SW 1271 (cell line): ENCODE data around the gene ZNF341.

Experiments used
- DNase-seq, 2 experiments: peaks; one replicate each; lab custom pipeline; 2025; lab: John Stamatoyannopoulos, UW

The ZNF341 gene

DNA sequence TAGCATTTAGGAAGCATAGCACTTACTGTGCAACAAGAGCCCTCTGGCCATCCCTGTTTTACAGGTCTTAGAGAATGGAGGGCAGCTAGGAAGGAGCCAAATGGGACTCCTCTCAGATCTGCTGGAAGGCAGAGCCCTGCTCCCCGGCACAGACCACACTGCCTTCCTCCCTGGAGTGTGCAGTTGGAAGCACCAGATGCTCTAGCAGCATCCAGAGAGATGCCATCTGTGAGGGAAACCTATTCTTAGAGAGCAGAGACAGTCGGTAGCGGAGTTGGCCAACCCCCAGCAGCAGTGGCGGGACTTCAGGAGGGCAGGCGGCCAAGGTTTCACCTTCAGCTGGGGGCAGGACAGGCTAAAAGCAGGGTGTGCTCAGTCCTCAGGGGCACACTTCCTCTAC is 28.9 kb upstream of the ZNF341 start:
- no peak for DNase-seq

DNA sequence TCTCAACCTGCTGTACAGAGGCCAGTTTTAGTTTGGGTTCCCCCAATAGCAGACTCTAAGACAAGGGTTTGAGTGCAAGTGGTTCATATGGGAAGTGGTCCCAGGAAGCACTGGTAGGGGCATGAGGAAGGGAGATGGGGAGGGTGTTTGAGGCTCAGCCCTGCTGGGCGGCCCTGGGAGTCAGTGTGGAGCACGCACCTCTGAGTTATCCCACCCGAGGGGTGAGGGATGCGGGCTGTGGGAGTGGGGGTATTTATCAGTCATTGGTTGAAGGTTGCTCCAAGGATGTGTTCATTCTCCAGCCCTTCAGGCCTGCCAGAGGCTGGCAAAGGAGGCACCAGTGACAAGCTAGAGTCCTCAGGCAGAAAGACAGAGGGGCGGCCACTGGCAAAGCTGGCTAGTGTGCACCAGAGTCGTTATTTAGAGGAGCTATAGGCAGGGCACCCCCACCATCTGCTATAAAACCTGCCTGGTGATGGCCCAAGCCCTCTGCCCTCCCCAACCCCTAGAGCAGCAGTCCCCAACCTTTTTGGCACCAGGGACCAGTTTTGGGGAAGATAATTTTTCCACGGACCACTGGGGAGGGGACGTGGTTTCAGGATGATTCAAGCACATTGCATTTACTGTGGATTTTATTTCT is 28.2 kb upstream of the ZNF341 start:
- no peak for DNase-seq

DNA sequence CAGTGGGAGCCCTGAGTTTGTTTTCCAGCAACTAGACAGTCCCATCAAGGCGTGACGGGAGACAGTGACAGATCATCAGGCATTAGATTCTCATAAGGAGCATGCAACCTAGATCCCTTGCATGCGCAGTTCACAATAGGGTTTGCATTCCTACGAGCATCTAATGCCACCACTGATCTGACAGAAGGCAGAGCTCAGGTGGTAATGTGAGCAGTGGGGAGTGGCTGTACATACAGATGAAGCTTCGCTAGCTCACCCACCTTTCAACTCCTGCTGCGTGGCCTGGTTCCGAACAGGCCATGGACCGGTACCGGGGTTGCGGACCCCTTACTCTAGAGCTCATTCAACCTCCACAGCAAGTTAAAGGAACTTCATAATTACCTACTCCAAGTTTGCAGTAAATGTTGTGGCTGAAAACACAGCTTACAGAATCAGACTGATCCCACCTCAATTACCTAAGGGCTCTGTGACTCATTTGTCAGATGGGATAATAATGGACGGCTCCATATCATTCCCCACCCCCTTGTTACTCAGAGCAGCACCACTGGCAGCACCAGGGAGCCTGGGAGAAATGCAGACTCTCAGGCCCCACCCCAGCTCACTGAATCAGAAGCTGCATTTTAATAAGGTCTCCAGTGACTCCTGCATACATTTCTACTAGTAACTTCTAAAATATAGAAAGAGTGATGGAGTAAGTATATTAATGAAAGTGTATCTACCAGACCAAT is 27.4 kb upstream of the ZNF341 start:
- no peak for DNase-seq

DNA sequence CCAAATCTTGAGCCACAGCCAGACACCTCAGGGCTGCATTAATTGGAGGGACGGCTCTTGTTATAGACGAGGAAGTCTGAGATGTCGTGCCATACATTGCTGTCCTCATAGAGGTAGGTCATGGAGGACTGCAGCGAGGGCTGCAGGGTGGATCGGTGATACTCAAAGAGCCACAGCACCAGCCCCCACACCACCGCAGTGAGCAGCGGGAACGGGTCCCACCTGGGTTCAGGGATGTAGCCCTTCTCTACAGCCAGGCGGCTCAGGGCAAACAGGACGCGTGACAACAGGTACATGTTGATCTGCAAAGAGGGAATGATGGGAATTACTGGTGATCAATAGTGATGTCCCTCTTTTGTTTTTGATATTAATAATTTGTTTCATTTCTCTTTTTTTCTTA is 24.1 kb upstream of the ZNF341 start:
- no peak for DNase-seq

DNA sequence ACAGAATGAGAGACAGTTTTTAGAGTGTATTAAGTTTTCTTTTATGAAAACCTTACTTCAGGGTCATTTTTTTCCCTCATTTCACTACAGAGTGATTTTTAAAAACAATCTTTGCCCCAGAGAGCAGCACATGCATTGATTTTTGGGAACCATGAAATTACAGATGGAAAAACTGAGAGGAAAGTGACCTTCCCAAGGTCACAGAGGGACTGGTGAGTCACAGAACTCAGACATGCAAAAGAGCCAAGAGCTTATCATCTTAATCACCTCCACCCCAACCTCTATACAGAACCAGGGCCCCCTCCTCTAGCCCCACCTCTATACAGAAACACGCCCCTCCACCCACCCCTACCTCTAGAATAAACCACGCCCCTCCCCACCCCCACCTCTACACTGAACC is 22.4 kb upstream of the ZNF341 start:
- DNase-seq, result no peak

DNA sequence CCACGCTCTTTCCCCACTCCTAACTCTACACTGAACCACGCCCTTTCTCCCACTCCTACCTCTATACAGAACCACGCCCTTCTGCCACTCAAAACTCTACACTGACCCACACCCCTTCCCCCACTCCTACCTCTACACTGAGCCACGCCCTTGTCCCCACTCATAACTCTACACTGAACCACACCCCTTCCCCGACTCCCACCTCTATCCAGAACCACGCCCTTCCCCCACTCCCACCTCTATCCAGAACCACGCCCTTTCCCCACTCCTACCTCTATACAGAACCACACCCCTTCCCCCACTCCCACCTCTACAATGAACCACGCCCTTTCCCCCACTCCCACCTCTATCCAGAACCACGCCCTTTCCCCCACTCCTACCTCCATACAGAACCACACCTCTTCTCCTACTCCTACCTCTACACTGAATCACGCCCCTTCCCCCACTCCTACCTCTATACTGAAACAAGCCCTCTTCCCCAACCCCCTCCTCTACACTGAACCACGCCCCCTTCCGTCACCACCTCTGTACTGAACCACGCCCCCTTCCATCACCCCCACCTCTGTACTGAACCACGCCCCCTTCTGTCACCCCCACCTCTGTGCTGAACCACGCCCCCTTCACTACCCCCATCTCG is 21.8 kb upstream of the ZNF341 start:
- DNase-seq, result no peak

DNA sequence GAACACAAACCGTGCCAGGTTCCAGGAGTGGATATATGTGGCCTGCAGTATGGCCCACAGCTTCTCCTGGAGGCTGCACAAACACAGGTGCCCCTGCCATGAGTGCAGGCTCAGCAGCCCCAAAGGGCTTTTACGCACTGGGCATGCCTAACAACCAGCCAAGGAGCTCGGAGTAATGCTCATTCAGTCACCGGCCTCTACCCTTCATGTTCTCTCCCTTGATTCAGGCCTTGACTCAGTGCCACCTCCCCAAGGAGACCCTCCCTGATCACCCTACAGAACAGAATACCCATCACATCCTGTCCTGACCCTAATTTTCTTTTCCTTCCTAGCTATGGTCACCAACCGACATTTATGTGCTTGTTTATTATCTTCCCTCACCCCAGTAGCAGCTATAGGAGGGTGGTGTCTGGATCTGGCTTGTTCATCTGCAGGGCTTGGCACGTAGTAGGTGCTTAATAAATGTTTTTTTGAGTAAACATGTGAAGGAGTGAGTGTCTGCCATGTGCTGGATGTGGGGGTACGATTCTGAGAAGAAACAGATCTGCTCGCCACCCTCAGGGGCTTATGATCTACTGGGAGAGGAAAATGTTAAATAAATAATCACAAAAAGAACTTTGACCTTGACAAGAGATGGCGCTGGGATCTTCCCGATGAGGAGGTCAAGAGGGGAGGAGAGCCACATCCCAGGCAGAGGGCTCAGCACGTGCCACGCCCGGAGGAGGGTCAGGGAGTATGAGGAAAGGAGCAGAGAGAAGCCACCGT is 20.9 kb upstream of the ZNF341 start:
- no peak for DNase-seq

DNA sequence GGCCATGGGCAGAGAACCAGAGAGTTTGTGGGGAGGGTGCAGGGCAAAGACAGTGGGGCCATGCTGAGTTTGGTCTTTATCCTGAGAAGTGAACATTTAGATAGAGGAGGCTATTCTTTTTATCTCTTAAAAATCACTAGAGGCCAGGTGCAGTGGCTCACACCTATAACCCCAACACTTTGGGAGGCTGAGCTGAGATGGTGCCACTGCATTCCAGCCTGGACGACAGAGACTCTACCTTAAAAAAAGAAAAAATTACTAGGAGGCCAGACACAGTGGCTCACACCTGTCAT is 20.4 kb upstream of the ZNF341 start:
- DNase-seq, result no peak

DNA sequence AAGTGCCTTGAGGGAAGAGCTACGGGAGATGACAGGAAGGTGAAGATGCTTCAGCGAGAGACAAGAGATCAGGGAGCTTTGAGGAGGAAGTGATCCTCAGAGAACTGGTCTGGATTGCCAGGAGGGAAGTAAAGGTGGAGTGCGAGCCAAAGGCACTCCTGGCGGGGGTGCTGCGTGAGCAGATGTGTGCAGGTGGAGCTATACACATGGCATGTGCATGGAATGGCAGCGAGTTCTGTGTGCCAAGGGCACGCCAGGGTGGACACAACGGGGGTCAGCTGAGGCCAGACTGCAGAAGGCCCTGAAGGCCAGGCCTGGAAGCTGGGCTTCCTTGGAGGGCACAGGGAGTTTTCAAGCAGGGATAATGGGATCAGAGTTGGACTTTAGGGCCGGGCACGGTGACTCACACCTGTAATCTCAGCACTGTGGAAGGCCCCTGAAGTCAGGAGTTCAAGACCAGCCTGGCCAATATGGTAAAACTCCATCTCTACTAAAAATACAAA is 17.9 kb upstream of the ZNF341 start:
- DNase-seq, result no peak

DNA sequence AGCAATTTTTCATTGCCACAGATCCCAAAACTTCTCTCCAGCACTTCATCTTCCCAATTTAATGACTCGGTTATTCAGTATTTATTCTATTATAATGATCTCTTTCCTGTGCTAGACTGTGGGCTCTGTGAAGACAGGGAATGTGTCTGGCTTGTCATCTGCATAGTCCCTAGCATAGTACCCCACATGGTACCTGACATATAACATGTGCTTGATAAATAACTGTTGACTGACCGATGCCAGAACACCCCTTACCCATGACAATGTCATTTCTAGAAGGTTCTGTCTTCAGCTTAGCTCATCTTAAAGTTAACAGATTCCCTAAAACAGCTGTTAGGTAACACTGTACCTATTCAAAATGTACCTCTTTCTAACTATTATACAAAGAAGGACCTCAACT is 15.3 kb upstream of the ZNF341 start:
- DNase-seq, result no peak

DNA sequence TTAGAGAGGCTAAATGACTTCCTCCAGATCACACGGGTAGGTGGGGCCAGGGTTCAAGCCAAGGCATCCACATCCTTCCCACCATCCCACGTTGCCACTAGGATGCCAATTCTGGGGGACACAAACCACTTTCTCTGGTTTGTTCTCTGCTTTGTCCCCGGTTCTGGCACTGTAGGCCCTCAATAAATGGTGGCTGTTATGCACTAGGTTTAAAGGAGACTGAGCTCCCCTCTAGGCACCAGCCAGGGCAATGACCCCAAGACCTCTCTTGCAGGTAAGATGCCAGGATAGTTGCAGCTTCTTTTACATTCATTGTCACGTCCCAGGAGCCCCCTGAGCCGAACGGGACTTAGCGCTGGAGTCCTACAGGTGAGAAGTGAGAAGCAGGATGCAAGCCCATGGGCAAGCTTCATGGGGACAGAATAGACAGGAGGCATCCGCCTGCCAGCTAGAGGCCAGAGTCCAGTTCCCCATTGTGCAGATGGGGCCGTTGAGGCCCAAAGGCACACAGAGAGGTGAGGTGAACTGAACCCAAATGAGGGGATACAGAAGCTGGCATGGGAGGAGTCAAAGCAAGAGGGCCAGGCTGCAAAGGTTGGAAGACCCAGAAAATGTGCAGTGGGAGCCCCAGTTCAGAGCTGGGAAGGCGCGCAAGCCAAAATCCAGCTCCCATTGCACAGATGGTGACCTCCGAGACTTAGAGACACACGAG is 12.4 kb upstream of the ZNF341 start:
- no peak for DNase-seq

DNA sequence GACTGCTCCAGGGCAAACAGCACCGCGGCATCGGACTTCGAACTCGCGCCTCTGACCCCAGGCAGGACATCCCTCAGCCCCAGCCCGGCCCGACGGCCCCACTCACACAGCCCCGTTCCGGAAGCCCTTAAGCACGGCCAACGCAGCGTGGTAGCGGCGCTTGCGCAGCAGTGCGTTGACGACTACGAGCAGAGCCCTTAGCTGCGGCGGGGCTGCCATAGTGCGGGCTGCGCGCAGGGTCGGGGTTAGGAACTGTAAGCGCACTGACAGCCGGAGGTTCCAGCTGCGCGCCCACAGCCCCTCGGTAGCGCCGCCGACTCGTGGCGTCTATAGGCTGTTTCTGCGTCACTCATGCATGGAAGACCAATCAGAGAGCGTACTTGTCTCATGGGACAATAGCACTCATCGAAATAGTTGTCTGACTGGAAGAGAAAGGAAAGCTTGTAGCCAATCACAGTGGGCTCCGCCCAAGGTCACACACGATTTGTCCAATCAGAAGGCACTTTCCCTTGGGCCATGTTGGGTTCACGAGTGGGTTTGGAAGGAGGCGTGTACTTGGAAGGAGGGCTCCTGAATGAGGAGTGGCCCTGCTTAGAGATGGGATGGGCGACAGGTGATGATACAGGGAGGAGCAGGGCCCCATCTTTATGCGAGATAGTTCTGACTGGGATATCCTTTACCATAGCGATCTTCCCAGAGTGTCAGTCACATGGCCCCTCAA is 11.6 kb upstream of the ZNF341 start, which contains the start of gene PXMP4:
TSS of gene PXMP4 (minus strand) at position 322 of the 721 bp plus-strand sequence. CDS start at position 219, 103 bp downstream.
- peak; percentile 100 for DNase-seq

DNA sequence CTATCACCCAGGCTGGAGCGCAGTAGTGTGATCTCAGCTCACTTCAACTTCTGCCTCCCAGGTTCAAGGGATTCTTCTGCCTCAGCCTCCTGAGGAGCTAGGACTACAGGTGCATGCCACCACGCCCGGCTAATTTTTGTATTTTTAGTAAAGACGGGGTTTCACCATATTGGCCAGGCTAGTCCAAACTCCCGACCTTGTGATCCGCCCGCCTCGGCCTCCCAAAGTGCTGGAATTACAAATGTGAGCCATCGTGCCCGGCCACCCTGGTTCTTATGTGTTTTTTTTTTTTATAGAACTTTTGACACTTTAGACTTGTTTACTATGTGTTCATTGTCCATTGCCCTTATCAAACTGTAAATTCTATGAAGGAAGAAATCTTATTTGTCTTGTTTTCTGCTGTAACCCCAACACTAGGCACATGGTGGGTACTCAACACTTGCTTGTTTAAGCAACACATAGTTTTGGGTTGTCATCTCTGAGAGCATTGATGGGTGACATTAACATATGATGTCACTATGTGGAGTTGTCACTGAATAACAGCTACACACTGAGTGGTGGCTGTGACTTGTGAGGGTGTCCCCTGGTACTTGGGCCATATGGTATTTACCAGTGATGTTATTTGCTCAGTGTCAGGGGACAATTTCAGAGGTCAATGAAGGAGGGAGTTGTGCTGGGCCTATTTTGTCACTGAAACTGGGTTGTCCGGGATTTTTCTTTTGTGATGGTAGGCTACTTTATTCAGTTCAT is 10.2 kb upstream of the ZNF341 start:
- no peak for DNase-seq

DNA sequence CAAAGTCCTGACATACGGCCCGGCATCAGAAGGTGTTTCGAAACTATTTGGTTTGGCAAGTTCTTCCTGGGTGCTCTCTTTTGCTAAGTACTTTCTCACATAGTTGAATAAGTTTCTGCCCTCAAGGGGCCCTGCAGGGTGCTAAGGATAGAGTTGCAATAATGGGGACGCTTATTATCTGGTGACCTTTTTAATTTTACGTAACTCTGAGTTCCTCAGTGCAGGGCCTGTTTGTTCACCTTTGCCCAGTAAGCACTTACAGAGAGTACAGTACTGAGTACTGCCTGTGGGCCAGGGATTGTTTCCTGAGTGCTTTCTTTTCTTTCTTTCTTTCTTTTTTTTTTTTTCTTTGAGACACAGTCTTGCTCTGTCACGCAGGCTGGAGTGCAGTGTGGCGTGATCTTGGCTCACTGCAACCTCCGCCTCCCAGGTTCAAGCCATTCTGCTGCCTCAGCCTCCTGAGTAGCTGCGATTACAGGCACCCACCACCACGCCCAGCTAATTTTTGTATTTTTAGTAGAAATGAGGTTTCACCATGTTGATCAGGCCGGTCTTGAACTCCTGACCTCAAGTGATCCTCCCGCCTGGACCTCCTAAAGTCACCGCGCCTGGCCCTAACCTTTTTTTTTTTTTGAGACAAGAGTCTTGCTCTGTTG is 7.2 kb upstream of the ZNF341 start:
- no peak for DNase-seq

DNA sequence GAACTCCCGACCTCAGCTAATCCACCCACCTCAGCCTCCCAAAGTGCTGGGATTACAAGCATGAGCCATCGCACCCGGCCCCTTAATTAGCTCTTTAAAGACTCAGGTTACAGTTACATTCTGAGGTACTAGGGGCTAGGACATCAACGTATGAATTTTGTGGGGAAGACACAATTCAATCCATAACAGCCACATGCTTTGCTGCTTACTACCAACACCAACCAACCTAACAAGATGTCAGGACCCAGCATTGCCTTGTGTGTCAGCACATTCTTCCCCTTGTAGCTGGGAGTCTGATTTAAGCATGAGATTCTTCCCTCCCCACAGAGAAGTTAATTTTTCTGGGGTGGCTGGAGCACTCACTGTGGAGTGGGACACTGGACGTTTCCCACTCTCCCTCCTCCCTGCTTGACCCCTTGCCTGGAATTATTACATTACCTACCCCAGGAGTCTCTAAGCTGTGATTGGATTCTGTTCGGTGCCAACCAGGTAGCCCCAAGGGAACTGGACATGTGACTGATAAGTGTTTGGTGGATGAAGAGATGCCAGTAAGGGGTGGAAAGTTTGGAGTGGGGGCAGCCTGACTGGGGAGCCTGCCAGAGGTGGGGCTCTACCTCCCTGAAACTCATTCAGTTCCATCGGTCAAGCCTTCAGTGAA is 6.1 kb upstream of the ZNF341 start:
- DNase-seq, result no peak

DNA sequence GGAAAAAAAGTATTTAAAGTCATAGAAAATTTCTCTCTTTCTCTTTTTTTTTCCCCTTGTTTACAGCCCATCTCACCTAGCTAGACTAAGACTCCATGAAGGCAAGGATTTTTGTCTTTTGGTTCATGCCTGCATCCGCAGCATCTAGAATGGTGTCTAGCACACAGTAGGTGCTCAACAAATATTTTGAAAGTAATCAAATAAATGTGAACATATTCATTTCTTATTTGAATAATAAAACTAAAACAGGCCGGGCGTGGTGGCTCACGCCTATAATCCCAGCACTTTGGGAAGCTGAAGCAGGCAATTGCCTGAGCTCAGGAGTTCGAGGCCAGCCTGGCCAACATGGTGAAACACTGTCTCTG is 4.7 kb upstream of the ZNF341 start:
- no peak for DNase-seq

DNA sequence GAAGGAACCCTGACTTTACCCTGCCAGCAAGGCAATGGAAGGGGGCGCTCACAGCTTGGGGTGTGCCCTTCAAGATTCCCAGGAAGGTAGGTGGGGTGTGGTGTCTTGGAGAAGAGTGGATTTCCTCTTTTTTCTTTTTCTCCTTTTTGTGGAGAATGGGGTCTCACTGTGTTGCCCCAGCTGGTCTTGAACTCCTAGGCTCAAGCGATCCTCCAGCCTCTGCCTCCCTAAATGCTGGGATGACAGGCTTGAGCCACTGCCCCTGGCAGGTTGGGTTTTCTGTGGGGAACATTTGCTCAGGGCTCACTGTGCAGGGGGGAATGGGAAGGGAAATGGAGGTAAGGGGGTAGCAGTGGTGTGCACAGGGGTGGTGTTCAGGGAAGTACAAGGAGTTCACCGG is 4.0 kb upstream of the ZNF341 start:
- no peak for DNase-seq

DNA sequence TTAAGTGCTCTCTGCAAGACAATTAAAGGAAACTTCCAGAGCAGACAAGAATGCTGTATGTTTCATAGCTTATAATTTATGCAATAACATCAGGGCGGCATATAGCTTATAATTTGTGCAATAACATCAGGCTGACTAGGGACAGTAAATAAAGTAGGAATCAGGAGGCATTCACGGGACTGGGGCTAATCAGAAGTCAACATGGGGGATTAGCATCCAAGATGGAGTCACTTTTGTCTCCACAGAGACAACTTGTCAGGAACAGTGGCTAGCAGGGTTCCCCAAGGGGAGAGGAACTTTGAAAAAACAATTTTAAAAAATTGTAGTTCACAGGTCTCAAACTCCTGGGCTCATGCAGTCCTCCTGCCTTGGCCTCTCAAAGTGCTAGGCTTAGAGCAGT is 3.3 kb upstream of the ZNF341 start:
- DNase-seq, result no peak

DNA sequence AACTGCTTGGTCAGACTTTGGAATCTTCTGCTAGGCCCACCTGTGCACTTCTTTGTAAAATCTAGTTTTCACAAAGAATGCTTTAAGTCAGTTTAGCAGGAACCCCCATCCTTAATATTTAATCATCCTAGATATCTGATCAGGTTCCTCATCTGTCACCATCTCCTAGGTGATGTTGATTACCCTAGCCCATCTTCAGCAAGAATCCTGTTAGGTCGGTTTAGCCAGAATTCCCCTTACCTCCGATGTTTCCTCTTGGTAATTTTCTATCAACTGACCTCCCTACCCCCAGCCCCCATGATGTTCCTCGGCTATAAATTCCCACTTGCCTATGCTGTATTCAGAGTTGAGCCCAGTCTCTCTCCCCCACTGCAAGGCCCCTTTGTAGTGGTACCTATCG is 2.7 kb upstream of the ZNF341 start:
- no peak for DNase-seq
